SU-DHL-6 (cell line): ENCODE results near the gene DMRT3.

Source experiments
- H2AFZ ChIP-seq: fragments of 200-600 bp; sonication (generic); 2 replicates; pipeline ENCODE4 v1.6.1; 2014; ENCODE audit warnings: low read depth, mild to moderate bottlenecking, moderate library complexity, mixed read lengths, antibody characterized with exemption, low read length; ENCODE audit not compliant: severe bottlenecking
- H3F3A ChIP-seq: fragments of 200-600 bp; shearing (Covaris generic); 2 replicates; pipeline ENCODE4 v1.6.0; 2016; ENCODE audit warnings: antibody characterized with exemption, mild to moderate bottlenecking; ENCODE audit not compliant: insufficient read depth
- H3K27ac ChIP-seq: fragments of 200-600 bp; sonication (generic); 2 replicates; pipeline ENCODE4 v1.5.1; 2016; ENCODE audit warnings: low read depth, mild to moderate bottlenecking, low read length, moderate library complexity, mixed read lengths
- H3K27me3 ChIP-seq: fragments of 200-600 bp; sonication (generic), shearing (Covaris generic); 2 replicates; pipeline ENCODE4 v1.6.0; 2014; ENCODE audit warnings: mild to moderate bottlenecking, low read length
- H3K36me3 ChIP-seq: fragments of 200-600 bp; sonication (generic); 2 replicates; pipeline ENCODE4 v1.6.1; 2014; ENCODE audit warnings: mild to moderate bottlenecking, low read length, mixed read lengths
- H3K4me2 ChIP-seq: fragments of 300-600, 200-600 bp; shearing (Covaris generic), sonication (generic); 2 replicates; pipeline ENCODE4 v1.6.0; 2014; ENCODE audit warnings: low read length, low read depth, mild to moderate bottlenecking; ENCODE audit not compliant: poor library complexity, severe bottlenecking
- H3K4me3 ChIP-seq: fragments of 200-600 bp; sonication (generic); 2 replicates; pipeline ENCODE4 v1.5.1; 2014; ENCODE audit warnings: antibody characterized with exemption, low read length, mild to moderate bottlenecking, mixed read lengths; ENCODE audit not compliant: insufficient read depth, poor library complexity, severe bottlenecking
- H3K79me2 ChIP-seq: fragments of 200-600 bp; sonication (generic); 2 replicates; pipeline ENCODE4 v1.6.1; 2014; ENCODE audit warnings: mild to moderate bottlenecking, low read length, moderate library complexity; ENCODE audit not compliant: insufficient read depth
- H3K9ac ChIP-seq: fragments of 200-600 bp; sonication (generic); 2 replicates; pipeline ENCODE4 v1.7.0; 2014; ENCODE audit warnings: mild to moderate bottlenecking, low read length
- H3K9me2 ChIP-seq: fragments of 200-600 bp; sonication (generic); replicated peaks from 2 replicates; pipeline ENCODE4 v1.6.1; 2014; ENCODE audit warnings: low read length; ENCODE audit not compliant: insufficient read depth
- H3K9me3 ChIP-seq: fragments of 200-600 bp; sonication (generic); 2 replicates; pipeline ENCODE4 v1.6.1; 2014; ENCODE audit warnings: low read length, mixed read lengths; ENCODE audit not compliant: insufficient read depth
- H4K20me1 ChIP-seq: fragments of 200-600 bp; sonication (generic); 2 replicates; pipeline ENCODE4 v1.6.1; 2014; ENCODE audit warnings: low read depth, mild to moderate bottlenecking, antibody characterized with exemption, low read length, moderate library complexity, mixed read lengths
- EZH2phosphoT487 ChIP-seq: fragments of 200-600 bp; sonication (generic), shearing (Covaris generic); conservative IDR thresholded peaks from 2 replicates; pipeline ENCODE4 v1.6.1; 2018; ENCODE audit warnings: mild to moderate bottlenecking, antibody characterized with exemption, low read length, moderate library complexity, mixed read lengths
- TF ChIP-seq, protein P1 (sequence below): fragments of 200-600 bp; sonication (generic); IDR thresholded peaks from one replicate; pipeline ENCODE4 v1.5.1; 2017; ENCODE audit warnings: antibody characterized with exemption, mild to moderate bottlenecking, low read length, moderate library complexity; ENCODE audit not compliant: insufficient read depth, poor library complexity, severe bottlenecking

The DMRT3 gene

DNA sequence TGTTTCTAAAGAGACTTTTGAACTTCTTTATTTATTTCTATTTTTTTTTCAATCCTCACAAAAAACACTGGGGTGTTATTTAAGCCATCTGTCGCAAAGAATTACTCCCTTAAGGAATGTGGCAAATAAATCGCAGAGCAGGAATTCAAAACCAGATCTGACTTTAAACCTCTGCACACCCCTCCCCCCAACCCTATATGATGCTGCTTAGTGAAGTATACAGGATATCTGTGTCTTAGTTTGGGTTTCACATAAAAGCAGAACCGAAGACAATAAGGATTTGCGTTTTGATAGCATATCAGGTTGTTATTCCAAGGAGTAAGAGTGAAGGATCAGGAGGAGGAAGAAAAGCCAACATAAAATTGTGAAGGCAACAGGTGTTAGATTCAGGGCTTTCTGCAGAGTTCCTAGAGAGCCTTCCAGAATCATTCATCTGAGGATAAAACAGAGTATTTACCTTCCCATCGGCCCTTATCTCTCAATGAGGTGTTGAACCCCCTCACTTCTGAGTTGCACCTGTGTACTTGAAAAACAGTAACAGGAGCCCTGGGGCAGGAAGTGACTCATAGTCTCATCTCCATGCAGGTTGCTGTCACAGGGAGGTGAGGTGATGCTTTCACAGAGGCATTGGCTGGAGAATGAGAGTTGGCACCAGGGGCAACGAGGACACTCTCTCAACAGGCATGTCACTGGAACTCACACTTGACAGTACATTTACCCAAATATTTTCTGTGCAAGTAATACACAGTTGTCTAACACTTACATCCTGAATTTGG is 33.5 kb upstream of the DMRT3 start:
- Histone ChIP-seq H3K9me3 (no peaks in the 10 kb centered on the region), H2AFZ (no peak overlapping the region), H3K4me2 (no peak overlapping the region), H3K9me2 (no peaks in the 10 kb centered on the region), H3K27me3 (no peaks in the 10 kb centered on the region), H3K4me3 (no peak overlapping the region), H3K27ac (no peak overlapping the region), H3K79me2 (no peaks in the 10 kb centered on the region), H3K9ac (no peak overlapping the region), H4K20me1 (no peaks in the 10 kb centered on the region), H3K36me3 (no peaks in the 10 kb centered on the region), H3F3A (no peaks in the 10 kb centered on the region)
- no peak for TF ChIP-seq EZH2phosphoT487
- TF ChIP-seq, protein P1, sequence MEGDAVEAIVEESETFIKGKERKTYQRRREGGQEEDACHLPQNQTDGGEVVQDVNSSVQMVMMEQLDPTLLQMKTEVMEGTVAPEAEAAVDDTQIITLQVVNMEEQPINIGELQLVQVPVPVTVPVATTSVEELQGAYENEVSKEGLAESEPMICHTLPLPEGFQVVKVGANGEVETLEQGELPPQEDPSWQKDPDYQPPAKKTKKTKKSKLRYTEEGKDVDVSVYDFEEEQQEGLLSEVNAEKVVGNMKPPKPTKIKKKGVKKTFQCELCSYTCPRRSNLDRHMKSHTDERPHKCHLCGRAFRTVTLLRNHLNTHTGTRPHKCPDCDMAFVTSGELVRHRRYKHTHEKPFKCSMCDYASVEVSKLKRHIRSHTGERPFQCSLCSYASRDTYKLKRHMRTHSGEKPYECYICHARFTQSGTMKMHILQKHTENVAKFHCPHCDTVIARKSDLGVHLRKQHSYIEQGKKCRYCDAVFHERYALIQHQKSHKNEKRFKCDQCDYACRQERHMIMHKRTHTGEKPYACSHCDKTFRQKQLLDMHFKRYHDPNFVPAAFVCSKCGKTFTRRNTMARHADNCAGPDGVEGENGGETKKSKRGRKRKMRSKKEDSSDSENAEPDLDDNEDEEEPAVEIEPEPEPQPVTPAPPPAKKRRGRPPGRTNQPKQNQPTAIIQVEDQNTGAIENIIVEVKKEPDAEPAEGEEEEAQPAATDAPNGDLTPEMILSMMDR = no peak

DNA sequence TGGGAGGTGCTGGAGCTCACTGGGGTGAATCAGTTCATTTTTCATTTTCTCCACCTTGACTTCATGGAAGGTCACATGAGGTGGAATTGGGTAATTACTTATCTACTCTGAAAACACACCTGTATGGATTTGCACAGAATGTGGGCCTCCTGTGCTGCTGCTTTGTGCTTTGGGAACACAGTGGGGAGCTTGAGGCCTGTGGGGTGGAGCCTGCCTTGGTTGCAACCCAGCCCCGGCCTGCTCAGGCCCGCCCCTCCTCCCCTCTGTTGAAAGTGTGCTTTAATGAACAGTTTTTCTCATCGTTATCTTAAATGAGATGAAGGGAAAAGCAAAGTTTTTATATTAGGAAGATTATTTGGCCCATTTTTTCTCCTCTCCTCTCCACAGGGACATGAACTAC is 28.5 kb upstream of the DMRT3 start:
- TF ChIP-seq, protein P1 = no peak
- TF ChIP-seq EZH2phosphoT487 = no peak

DNA sequence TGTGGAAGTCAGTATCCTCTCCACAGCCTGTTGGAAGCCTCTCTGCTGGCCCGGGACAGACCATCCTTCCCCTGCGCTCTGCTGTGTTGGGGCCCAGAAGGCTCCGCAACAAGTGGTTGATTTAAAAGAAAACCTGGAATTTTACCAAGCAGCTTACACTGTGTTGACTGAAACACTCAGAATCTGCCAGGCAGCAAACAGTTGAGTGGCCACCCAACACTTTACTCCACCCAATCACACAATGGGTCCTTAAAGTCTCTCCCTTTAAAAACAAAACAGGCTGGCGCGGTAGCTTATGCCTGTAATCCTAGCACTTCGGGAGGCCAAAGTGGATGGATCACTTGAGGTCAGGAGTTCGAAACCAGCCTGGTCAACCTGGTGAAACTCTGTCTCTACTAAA is 28.0 kb upstream of the DMRT3 start:
- H3K36me3 ChIP-seq = no peaks in the 10 kb centered on the region
- no peaks in the 10 kb centered on the region for H3K79me2 ChIP-seq
- no peaks in the 10 kb centered on the region for H4K20me1 ChIP-seq
- no peaks in the 10 kb centered on the region for H3K9me2 ChIP-seq
- no peak for TF ChIP-seq EZH2phosphoT487
- TF ChIP-seq, protein P1 = no peak
- no peaks in the 10 kb centered on the region for H3F3A ChIP-seq
- no peak overlapping the region for H3K27ac ChIP-seq
- no peak overlapping the region for H2AFZ ChIP-seq
- H3K4me2 ChIP-seq = no peak overlapping the region
- H3K9ac ChIP-seq = no peak overlapping the region
- H3K4me3 ChIP-seq = no peak overlapping the region
- H3K9me3 ChIP-seq = no peaks in the 10 kb centered on the region
- no peaks in the 10 kb centered on the region for H3K27me3 ChIP-seq

More for the DNA sequence above, 28.5 kb upstream of the DMRT3 start:
- no peak overlapping the region for H3K4me3 ChIP-seq
- no peaks in the 10 kb centered on the region for H3K9me2 ChIP-seq
- H3K27me3 ChIP-seq = no peaks in the 10 kb centered on the region
- no peak overlapping the region for H2AFZ ChIP-seq
- no peaks in the 10 kb centered on the region for H3K9me3 ChIP-seq
- H3K4me2 ChIP-seq = no peak overlapping the region
- H4K20me1 ChIP-seq = no peaks in the 10 kb centered on the region
- H3K36me3 ChIP-seq = no peaks in the 10 kb centered on the region
- H3K27ac ChIP-seq = no peak overlapping the region
- H3K9ac ChIP-seq = no peak overlapping the region
- no peaks in the 10 kb centered on the region for H3K79me2 ChIP-seq
- H3F3A ChIP-seq = no peaks in the 10 kb centered on the region
